Fibroblast of pulmonary artery (primary cell): ENCODE measurements around the gene PITX1.

Experiments used
- DNase-seq: peaks from one replicate; pipeline ENCODE4 v3.0.0-alpha.2; 2010; ENCODE audit warnings: low read depth
- H3K4me3 ChIP-seq: replicated peaks from 2 replicates; pipeline ENCODE4 v1.5.1; 2011; ENCODE audit warnings: low read depth, mild to moderate bottlenecking, control low read depth, low read length, moderate library complexity
- TF ChIP-seq, protein P1 (sequence below): IDR thresholded peaks from 2 replicates; pipeline ENCODE4 v1.5.1; 2011; ENCODE audit warnings: mild to moderate bottlenecking, control low read depth, low read length, inconsistent platforms; ENCODE audit errors: missing control alignments

Gene PITX1

DNA sequence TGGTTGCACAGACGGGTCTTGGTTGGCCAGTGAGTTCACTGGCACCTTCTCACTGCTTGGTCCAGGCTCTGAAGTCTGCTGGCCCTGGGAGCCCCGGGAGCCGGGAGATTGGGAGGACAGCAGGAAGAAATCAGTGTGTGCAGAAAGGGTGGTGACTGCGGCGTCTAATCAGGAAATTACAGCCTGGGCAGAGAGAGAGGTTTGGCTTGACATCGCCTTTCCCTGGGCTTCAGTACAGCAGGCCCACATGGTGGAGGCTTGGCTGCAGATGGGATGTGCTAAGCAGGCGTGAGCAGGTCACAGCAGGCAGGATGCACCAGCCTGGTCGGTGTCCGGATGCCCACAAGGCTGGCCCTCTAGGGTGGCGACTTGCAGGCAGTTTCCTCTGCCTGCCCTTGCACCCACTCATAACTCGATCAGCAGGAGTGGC is 17.2 kb downstream of the PITX1 start:
- TF ChIP-seq, protein P1, sequence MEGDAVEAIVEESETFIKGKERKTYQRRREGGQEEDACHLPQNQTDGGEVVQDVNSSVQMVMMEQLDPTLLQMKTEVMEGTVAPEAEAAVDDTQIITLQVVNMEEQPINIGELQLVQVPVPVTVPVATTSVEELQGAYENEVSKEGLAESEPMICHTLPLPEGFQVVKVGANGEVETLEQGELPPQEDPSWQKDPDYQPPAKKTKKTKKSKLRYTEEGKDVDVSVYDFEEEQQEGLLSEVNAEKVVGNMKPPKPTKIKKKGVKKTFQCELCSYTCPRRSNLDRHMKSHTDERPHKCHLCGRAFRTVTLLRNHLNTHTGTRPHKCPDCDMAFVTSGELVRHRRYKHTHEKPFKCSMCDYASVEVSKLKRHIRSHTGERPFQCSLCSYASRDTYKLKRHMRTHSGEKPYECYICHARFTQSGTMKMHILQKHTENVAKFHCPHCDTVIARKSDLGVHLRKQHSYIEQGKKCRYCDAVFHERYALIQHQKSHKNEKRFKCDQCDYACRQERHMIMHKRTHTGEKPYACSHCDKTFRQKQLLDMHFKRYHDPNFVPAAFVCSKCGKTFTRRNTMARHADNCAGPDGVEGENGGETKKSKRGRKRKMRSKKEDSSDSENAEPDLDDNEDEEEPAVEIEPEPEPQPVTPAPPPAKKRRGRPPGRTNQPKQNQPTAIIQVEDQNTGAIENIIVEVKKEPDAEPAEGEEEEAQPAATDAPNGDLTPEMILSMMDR = no peak
- no peak for DNase-seq

GRCh38 chr5:135015942-135016341 is 18.1 kb downstream of the PITX1 start:
- no peak overlapping the region for H3K4me3 ChIP-seq
- DNase-seq = no peak
- TF ChIP-seq, protein P1 = no peak

More for the DNA sequence above, 17.2 kb downstream of the PITX1 start:
- H3K4me3 ChIP-seq = no peak overlapping the region

GRCh38 chr5:135013947-135014570 is 20.0 kb downstream of the PITX1 start:
- H3K4me3 ChIP-seq = no peak overlapping the region
- TF ChIP-seq, protein P1 = no peak
- DNase-seq = no peak

DNA sequence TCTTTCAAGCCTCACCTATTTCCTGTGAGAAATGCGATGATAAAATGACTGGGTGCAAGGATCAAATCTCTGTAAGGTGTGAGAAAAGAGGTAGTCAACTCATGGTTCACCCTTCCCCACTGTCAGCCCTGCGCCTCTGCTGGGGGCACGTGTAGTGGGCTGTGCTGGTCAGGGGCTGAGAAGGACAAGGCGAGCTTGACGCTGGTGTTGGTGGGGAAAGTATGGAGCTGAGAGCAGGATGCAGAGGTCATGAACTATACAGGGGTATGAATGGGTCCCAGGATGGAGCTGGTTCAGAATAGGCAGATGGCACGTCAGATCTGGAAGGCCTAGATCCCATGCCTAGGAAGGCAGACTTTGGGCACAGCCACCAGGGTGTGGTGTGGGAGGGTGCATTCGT is 20.6 kb downstream of the PITX1 start:
- H3K4me3 ChIP-seq = no peak overlapping the region
- TF ChIP-seq, protein P1 = no peak
- DNase-seq = no peak

DNA sequence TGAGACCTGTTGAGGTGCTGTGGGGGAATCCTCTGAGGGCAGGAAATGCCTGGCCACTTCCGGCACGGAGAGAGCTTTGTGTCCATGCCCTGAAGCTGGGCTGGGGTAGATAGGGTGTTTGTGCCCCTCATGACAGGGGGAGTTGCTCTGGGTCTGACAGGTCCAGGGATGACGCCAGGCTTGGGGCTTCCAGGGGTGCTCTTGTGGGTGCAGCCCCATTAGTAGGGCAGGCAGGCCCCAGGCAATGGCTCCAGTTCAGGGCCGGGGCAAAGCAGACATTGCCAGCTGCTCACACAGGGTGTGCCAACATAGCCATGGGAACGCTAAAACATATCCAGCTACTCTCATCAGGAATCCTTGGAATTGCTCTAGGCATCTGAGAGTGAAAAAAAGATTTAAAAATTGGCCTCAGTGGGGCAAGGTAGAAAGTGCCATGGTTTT is 21.1 kb downstream of the PITX1 start:
- no peak for DNase-seq
- no peak overlapping the region for H3K4me3 ChIP-seq
- TF ChIP-seq, protein P1 = no peak

DNA sequence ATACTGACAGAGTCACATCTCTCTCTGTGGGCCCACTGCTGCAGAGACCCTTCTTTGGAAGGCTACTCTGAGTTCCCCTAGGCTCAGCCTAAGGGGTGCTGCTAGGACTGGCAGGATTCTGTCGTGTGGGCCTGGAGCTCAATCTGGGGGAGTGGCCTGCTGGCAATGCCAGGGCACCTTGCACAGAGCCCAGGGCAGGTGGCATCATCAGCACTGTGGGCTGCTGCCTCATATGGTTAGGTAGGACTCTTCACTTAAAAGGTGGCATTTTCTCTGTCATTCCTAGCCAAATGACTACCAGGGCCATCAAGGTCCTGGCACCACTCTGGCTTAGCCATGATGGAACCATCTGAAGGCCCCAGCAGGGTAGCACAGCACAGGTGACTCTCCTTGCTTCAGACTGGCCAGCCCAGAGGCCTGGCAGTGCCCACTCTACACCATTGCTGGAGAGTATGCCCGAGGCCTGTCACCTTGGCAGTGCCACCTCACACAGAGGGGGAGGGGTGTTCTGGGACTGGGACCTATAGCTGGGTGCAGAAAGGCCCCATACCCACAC is 21.9 kb downstream of the PITX1 start:
- DNase-seq = no peak
- TF ChIP-seq, protein P1 = no peak
- H3K4me3 ChIP-seq = no peak overlapping the region
